ENCODE measurements around the gene CYP2W1. TPM values are rescaled to one million over a fixed set of nuclear protein-coding genes. Genes with fewer than 3 reads are reported as not detected.

The CYP2W1 gene
- polyA plus RNA-seq, 1 donor, result 2.1 TPM

DNA sequence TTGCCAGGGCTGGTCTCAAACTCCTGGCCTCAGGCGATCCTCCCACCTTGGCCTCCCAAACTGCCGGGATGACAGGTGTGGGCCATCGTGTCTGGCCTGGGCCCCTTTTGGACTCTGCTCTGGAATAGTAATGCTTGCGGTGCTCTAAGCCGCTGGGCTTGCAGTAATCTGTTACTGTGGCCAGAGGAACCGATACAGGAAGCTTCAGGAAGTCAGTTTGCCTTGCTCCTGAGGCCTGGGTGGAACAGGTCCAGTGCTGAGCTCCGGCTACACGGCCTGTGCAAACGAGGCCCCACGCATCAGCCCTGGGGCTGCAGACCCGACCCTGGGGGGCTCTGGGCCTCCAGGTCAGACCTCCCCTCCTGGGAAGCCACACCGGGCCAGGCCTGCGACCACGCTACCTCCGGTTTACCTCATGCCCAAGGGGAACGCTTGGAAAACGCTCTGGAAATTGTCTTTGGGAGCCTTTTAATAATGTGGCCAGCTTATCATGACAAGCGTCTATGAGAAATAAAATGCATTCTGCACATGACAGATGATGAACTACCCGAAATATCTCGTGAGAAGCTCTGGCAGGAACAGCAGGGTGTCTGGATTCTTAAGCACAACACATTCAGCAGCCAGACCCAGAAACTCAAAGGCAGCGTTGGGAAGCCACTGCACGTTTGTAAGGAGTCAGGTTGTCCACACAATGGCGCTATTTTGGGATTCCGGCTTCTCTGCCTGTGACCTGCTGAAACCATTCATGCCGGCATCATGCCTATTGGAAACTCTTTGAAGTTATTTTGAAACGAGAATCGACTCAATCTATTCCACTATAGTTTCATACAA lies 18.4 kb upstream of the CYP2W1 start:
- DNase-seq, result no peak

DNA sequence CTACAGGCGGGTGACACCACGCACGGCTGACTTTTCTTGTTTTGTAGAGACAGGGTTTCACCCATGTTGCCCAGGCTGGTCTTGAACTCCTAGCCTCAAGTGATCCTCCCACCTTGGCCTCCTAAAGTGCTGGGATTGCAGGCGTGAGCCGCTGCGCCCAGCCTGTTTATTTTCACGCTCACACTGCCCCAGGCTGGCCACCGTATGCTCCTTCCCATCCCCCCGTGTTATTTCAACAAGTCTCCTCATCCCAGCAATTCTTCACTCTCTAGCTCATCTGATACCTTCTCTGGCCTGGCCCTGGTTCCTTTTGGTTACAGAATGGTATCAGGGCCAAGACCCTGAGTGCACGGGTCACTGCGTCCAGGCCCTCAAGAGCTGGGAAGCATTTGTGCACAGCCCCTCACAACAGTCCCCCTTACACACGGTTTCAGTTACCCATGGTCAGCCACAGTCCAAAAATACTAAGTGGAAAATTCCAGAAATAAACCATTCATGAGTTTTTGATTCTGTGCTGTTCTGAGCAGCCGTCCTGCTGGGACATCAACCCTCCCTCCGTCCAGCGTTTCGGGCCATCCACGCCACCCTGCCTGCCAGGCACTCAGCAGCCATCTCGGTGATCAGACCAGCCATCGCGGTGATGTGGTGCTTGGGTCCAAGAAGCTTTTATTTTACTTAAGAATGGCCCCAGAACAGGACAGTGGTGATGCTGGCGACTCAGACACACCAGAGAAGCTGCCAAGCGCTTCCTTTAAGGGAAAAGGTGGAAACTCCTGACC lies 16.5 kb upstream of the CYP2W1 start:
- no peak for DNase-seq

DNA sequence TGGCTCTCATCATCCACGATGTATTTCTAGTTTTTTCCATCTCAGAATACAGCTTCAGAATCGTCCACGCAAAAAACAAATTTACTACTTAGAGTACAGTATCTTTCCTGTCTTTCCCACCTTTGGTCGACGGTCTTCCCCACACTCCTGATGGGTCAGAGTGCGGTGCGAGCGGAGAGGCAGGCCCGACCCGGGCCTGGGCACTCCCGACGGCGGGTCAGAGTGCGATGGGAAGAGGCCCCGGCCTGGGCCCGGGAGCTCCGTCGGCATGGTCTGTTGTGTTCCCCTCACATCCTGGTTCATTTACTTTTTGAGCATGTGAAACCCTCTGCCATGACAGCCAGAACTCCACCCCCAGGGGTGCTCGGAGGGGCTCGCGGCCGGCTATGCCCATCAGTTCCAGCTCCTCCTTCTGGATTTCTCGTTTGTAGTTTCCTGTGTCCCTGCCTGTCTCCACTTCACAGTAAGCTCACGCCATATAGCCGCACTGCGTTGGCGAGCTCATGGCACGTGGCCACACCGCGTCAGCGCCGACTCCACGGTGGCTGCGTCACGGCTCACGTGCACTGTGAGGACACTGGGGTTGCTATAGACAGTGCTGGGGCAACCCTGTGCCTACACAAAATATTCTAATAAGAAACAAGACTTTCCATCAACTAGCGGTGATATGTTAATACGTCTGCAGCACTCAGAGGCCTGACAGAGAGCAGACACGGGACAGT lies 15.5 kb upstream of the CYP2W1 start:
- no peak for DNase-seq

DNA sequence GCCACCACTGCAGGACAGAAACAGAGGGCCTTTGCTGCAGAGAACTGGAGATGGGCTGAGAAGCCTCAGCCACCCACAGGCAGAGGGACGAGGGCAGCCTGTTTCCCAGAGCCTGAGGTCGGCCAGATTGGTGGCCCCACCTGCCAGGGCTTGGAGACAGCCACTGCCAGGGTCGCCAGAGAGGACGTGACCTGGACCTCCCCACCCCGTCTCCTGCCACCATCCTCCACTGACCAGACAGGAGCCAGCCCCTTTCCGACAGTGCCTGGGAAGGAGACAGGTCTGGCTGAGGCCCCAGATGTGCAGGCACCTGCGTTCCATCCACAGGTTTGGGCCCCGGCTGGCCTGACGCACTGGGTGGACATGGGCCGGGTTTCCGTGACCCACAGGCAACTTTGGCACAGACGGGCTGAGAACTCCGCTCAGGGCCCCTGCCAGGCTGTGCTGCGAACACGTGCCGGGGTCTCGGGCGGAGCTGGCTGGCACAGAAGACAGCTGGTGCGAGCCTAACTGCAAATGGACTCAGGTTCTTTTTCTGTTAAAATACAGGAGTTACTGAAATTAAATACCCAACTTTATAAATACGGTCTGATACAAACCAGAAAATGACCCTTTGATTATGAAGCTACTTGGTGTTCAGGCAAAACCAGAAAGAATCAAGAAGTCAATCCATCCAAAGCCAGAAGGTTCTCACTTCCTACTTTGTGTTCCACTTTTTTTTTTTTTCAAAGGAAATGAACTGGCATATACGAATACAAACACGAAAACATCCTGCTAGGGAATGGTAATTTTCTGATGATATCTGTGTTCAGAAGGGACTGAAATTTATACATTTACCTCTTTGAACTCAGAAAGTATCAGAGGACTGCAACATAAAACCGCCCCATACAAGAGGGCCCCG lies 14.5 kb upstream of the CYP2W1 start:
- no peak for DNase-seq

DNA sequence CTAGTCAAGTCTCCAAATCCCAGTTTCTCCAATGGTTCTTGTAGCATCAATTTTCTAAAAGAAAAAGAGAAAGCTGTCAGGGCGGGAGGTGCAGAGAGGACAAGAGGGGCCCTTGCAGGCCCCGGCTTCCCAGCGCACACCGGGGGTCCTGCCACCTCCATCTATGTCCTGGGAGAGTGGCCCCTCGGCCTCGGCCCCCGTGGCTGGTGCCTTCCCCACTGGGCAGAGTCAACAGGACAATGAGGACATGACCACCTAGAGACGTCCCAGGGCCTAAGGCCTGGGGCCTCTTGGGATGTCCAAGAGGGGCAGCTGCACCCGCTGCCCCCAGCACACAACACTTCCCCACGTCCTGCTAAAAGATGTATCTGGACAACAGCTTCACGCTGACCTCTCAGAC lies 13.6 kb upstream of the CYP2W1 start:
- DNase-seq, result no peak

DNA sequence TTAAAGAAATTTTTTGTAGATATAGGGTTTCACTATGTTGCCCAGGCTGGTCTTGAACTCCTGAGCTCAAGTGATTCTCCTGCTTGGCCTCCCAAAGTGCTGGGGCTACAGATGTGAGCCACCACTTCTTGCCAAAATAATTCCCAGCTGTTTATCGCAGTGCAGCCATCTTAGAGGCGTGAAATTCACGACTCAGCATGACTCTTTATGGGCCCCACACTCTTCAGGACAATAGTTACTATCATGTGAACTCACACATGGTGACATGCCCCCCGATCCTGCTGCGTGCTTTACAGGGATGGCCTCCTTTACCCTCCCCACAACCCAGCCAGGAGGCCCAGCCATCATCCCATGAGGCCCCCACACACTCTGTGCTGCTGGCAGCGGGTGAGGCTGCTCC lies 12.2 kb upstream of the CYP2W1 start:
- DNase-seq, result no peak

GRCh38 chr7:972110-972509 lies 10.9 kb upstream of the CYP2W1 start:
- no peak for DNase-seq

GRCh38 chr7:972676-973309 lies 10.2 kb upstream of the CYP2W1 start:
- no peak for DNase-seq

DNA sequence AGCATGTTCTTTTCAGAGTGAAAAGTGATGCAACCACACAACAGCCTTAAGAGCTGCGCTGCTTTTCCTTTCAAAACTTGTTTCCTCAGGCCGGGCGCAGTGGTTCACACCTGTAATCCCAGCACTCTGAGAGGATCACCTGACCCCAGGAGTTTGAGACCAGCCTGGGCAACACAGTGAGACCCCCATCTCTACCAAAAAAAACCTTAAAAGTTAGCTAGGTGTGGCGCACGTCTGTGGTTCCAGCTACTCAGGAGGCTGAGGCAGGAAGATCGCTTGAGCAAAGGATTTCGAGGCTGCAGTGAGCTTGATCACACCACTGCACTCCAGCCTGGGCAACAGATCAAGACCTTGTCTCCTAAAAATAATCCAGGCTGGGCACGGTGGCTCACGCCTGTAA lies 9.7 kb upstream of the CYP2W1 start:
- no peak for DNase-seq

- DNase-seq, result no peak
Measured at GRCh38 chr7:974172-974571, 8.8 kb upstream of the CYP2W1 start.

DNA sequence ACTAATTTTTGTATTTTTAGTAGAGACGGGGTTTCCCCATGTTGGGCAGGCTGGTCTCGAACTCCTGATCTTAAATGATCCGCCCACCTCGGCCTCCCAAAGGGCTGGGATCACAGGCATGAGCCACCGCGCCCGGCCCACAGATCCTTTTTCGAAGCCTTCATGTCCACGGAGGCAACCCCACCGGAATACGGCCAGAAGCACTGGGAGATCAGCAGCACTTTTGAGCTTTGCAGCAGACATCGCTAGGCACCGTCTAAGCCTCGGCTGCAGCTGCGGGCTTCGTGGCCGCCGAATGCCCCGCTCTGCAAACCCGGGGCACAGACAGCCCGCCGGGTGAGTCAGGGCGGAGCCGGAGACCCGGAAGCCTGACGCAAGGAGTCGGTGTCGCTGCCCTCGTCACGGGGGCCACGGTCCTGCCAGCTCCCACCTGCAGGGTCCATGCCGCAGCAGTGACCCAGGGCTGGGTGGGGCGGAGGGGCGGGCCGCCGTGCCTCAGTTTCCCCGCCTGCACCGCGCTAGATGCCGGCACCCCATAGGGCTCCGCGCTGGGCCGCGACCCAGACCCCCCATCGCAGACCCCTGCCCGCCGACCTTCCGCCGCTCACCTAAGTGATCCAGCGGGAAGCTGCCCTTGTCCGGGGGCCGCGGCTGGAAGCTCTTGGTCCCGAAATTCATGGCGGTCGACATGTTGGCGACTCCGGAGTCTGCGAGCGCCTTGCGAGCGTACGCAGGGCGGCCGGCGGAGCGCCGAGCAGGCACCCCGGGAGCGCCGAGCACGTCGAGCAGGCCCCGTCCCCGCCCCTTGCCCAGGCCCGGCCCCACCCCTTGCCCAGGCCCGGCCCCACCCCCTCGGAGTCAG lies 7.9 kb upstream of the CYP2W1 start, which contains the start of gene COX19:
TSS of gene COX19 (minus strand) at position 730 of the 862 bp plus-strand sequence. CDS start at position 690, 40 bp downstream.
- peak; percentile 78 for DNase-seq

DNA sequence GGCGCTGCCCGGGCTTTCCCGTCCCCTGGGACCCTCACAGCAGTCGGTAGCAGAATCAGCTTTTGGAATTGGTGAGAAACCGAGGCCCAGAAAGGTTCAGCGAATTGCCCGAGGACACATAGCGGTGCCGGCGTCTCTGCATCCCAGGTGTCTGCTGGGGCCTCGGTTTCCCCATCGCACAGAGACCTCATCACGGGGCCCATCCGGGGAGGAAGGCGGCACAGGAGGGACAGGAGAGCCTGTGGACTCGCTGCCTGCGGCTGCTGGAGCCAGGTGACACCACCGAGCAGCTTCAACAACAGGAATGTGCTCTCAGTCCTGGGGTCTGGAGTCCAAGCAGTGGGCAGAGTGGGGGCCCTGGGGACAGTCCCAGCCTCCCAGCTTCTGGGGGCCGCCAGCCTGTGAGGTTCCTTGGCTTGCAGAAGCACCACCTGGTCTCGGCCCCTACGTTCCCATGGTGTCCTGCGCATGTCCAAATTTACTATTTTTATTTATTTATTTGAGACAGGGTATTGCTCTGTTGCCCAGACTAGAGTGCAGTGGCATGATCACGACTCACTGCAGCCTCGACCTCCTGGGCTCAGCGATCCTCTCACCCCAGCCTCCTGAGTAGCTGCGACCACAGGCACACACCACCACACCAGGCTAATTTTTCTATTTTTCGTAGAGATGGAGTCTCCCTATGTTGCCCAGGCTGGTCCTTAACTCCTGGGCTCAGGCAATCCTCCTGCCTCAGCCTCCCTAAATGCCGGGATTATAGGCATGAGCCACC lies 7.1 kb upstream of the CYP2W1 start:
- no peak for DNase-seq

GRCh38 chr7:976901-977325 lies 6.1 kb upstream of the CYP2W1 start:
- DNase-seq, result no peak

DNA sequence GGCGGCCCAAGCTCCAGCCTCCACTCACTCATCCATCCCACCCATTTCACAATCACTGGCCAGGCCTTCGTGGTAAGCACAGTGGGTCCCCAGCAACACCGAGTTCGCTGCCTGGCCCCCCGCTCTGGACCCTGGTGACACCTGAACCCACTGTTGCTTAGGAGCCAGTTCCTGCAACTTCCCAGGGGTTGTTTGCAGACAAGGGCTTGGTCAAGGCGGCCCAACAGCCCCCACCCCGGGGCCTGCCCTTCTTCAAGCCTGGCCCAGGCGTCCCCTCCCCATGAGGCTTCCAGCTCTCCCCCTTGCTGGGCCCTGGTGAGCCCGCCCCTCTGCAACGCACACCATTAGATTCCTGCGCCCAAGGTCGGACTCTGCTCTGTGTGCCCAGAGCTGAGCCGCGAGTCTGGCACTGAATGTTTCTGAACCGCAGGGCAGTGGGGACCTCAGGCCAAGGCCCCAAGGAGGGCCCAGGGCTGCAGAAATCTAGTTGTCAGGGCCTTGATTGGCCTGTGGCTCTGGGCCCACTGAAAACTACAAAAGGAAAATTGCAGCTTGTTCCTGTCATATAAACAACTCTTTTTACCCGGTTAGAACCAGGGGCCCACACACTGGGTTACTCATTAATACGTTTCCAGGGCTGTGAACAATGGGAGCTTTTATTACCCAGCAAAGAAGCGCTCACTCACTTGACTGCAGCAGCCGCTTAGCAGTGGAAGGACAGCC lies 5.5 kb upstream of the CYP2W1 start:
- peak; percentile 71 for DNase-seq

DNA sequence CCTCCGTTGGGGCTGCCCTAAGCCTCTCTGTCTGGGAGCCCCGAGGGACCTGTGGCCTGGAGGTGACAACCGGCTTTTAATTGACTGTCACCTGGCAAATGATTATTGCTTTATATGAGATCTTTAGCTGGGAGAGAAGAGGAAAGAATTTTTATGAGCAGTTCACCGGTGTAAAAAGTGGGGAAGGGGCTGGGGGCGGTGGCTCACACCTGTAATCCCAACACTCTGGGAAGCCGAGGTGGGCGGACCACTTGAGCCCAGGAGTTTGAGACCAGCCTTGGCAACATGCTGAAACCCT lies 5.0 kb upstream of the CYP2W1 start:
- no peak for DNase-seq

GRCh38 chr7:978416-979091 lies 4.4 kb upstream of the CYP2W1 start:
- DNase-seq, result no peak

- no peak for DNase-seq
Measured at GRCh38 chr7:979151-979550, 3.8 kb upstream of the CYP2W1 start.

DNA sequence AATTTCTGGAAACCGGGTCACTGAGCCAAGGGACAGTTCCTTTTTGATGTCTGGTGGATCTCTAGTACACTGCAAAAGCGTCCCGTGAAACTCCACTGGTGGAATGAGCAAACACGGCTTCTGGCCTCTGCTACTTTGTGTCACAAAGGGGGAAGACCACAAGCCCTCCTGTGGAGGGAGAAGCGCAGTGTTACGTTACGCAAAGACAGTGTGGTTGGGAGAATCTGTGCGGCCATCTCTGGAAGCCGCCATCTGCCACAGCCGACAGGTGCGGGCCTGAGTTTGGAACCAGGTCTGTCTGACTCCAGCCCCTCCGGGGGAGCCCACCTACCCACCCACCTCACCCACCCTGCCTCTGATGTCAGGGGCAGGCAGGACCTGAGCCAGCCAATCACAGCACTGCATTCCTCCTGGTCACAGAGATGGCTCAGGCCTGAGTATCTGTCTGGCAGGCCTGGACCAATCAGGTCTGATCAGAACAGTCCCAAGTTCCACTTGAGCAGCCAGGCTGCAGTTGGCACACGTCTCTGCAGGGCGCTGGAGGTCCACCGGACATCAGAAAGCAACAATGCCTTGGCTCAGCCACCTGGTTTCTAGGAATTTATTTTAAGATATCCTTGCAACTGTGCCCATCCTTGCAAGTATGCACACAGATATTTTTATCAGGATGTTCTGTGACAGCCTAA lies 3.0 kb upstream of the CYP2W1 start:
- no peak for DNase-seq

Measured in left kidney (tissue), 2 donors.